ENCODE results near the gene ADGRV1. TPM values are rescaled to one million over a fixed set of nuclear protein-coding genes. Genes with fewer than 3 reads are reported as not detected.

The ADGRV1 gene
- total and polyA plus RNA-seq, 2 donors (not counting 3 experiments of a cell fraction or from before 2014, with no cell fraction given): 0.11 to 0.55 TPM

DNA sequence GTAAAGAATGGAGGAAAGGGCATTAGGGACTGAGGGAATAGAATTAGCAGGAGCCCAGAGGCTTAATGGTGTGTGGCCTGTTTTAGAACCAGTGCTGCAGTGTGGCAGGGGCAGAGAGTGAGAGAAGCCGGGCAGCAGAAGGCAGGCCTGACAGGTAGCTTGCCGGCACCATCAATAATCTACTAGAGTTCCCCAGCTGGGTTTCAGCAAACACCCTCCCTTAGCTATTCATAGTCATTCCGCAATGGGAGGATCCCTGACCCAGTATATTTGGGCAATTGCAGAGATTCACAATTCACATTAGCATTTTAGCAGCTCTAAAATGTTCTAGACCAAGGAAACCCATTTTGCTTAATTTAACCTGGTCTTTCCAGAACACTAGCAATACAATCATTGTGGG lies 596.7 kb downstream of the ADGRV1 start:
- H3K9me3 ChIP-seq (replicated peaks; ENCODE audit: control insufficient read depth, insufficient read depth, low read length): no peaks in the 10 kb centered on the region
- no peak overlapping the region for H3K4me3 ChIP-seq (replicated peaks in 1 of 3; ENCODE audit: insufficient read depth in 1 of 3, low read depth in 1 of 3, low read length in 3 of 3)
- dilution Hi-C loops (cut with MboI; ENCODE audit: extremely low pct_ligation_motif_present, low sequenced_read_pairs) (no loop called here), intact Hi-C loops (cut with micrococcal nuclease) (loop anchor here (5.0 kb wide), 1 partner anchor 38 kb away; no protein-coding TSS in a partner anchor)
- FAIRE-seq (no peak), DNase-seq (ENCODE audit: low read depth, low spot score) (no peak)
- H4K20me1 ChIP-seq (replicated peaks; ENCODE audit: control insufficient read depth, extremely low read depth, insufficient read depth, low read length): no peaks in the 10 kb centered on the region
- H3K27me3 ChIP-seq (ENCODE audit: control insufficient read depth in 2 of 2, insufficient read depth in 2 of 2, low read length in 2 of 2): no peaks in the 10 kb centered on the region
- H3K9me1 ChIP-seq (replicated peaks; ENCODE audit: control insufficient read depth, extremely low read depth, insufficient read depth, low read length): no peaks in the 10 kb centered on the region
- TF ChIP-seq CTCF (IDR thresholded peaks at IDR 0.05; ENCODE audit: extremely low read depth in 1 of 2, insufficient read depth in 1 of 2, low read depth in 1 of 2, low read length in 2 of 2): no peak
- no peak for TF ChIP-seq JUN (IDR thresholded peaks at IDR 0.05; ENCODE audit: borderline replicate concordance, insufficient read depth, insufficient read length, low read depth)
- no peak for TF ChIP-seq GATA2 (IDR thresholded peaks at IDR 0.05; ENCODE audit: insufficient read depth, insufficient read length, low read depth, low read length)
- TF ChIP-seq EZH2 (IDR thresholded peaks at IDR 0.05; ENCODE audit: borderline replicate concordance, low read depth, low read length, severe bottlenecking): no peak
- no peak for TF ChIP-seq MYC (IDR thresholded peaks at IDR 0.05; ENCODE audit: low read depth, low read length)
- TF ChIP-seq, protein P1, sequence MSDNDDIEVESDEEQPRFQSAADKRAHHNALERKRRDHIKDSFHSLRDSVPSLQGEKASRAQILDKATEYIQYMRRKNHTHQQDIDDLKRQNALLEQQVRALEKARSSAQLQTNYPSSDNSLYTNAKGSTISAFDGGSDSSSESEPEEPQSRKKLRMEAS (IDR thresholded peaks at IDR 0.05; ENCODE audit: insufficient read depth, insufficient read length): no peak
- POLR2A ChIA-PET: no interaction called here
- H3K36me3 ChIP-seq (ENCODE audit: control insufficient read depth in 2 of 2, extremely low read depth in 1 of 2, insufficient read depth in 2 of 2, low read length in 2 of 2): no peaks in the 10 kb centered on the region
- no peak overlapping the region for H2AFZ ChIP-seq (ENCODE audit: low read depth, low read length)
- BruUV-seq (replicated peaks): no TSS peak
- H3K79me2 ChIP-seq (ENCODE audit: control insufficient read depth, insufficient read depth, low read length): no peaks in the 10 kb centered on the region
- H3K9ac ChIP-seq (replicated peaks; ENCODE audit: extremely low read depth, insufficient read depth, low read length): no peak overlapping the region
- no peak overlapping the region for H3K4me2 ChIP-seq (ENCODE audit: insufficient read depth, low read length)
- CTCF ChIA-PET: interaction anchor here (0.9 to 2.7 kb wide), 3 partner anchors 10 to 229 kb away, joined by 3 to 8 read pairs (median 5); no protein-coding TSS in a partner anchor
- no peak overlapping the region for H3K27ac ChIP-seq (ENCODE audit: insufficient read depth, low read depth, low read length)
- H3K4me1 ChIP-seq (ENCODE audit: control insufficient read depth, extremely low read depth, insufficient read depth, low read length): peaks cover 23% of the 10 kb centered on the region
